Measurements from ENCODE around the gene ZNF692.
A peak's percentile ranks its signal among the peaks of the same experiment; 100 is the strongest.

Gene ZNF692

GRCh38 chr1:248847181-248847955, 11.5 kb downstream of the ZNF692 start:
- ATAC-seq (ENCODE audit: low read depth) (no peak), DNase-seq (ENCODE audit: low spot score) (no peak)
- TF ChIP-seq, protein P1, sequence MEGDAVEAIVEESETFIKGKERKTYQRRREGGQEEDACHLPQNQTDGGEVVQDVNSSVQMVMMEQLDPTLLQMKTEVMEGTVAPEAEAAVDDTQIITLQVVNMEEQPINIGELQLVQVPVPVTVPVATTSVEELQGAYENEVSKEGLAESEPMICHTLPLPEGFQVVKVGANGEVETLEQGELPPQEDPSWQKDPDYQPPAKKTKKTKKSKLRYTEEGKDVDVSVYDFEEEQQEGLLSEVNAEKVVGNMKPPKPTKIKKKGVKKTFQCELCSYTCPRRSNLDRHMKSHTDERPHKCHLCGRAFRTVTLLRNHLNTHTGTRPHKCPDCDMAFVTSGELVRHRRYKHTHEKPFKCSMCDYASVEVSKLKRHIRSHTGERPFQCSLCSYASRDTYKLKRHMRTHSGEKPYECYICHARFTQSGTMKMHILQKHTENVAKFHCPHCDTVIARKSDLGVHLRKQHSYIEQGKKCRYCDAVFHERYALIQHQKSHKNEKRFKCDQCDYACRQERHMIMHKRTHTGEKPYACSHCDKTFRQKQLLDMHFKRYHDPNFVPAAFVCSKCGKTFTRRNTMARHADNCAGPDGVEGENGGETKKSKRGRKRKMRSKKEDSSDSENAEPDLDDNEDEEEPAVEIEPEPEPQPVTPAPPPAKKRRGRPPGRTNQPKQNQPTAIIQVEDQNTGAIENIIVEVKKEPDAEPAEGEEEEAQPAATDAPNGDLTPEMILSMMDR (IDR thresholded peaks at IDR 0.05; ENCODE audit: poor library complexity, severe bottlenecking) = no peak
- peaks cover 10% of the 10 kb centered on the region for H3K4me1 ChIP-seq (ENCODE audit: insufficient read depth, poor library complexity, severe bottlenecking)
- no peak overlapping the region for H3K27ac ChIP-seq (ENCODE audit: poor library complexity, severe bottlenecking)
- H3K27me3 ChIP-seq (ENCODE audit: insufficient read depth, poor library complexity, severe bottlenecking) = no peaks in the 10 kb centered on the region
- H3K4me3 ChIP-seq (ENCODE audit: severe bottlenecking) = no peak overlapping the region
- no peaks in the 10 kb centered on the region for H3K9me3 ChIP-seq (ENCODE audit: severe bottlenecking)
- peaks cover 31% of the 10 kb centered on the region for H3K36me3 ChIP-seq (ENCODE audit: low read depth)

GRCh38 chr1:248844526-248844925, 14.4 kb downstream of the ZNF692 start:
- H3K36me3 ChIP-seq (ENCODE audit: low read depth) = peaks cover 23% of the 10 kb centered on the region
- ATAC-seq (ENCODE audit: low read depth) (no peak), DNase-seq (ENCODE audit: low spot score) (no peak)
- TF ChIP-seq, protein P1 (IDR thresholded peaks at IDR 0.05; ENCODE audit: poor library complexity, severe bottlenecking) = no peak
- no peak overlapping the region for H3K27ac ChIP-seq (ENCODE audit: poor library complexity, severe bottlenecking)
- H3K9me3 ChIP-seq (ENCODE audit: severe bottlenecking) = no peaks in the 10 kb centered on the region
- H3K4me3 ChIP-seq (ENCODE audit: severe bottlenecking) = no peak overlapping the region
- no peaks in the 10 kb centered on the region for H3K27me3 ChIP-seq (ENCODE audit: insufficient read depth, poor library complexity, severe bottlenecking)
- peaks cover 14% of the 10 kb centered on the region for H3K4me1 ChIP-seq (ENCODE audit: insufficient read depth, poor library complexity, severe bottlenecking)

- Histone ChIP-seq H3K4me3 (ENCODE audit: severe bottlenecking) (no peak overlapping the region), H3K4me1 (ENCODE audit: insufficient read depth, poor library complexity, severe bottlenecking) (peaks cover 14% of the 10 kb centered on the region), H3K9me3 (ENCODE audit: severe bottlenecking) (no peaks in the 10 kb centered on the region), H3K27me3 (ENCODE audit: insufficient read depth, poor library complexity, severe bottlenecking) (no peaks in the 10 kb centered on the region), H3K36me3 (ENCODE audit: low read depth) (peaks cover 14% of the 10 kb centered on the region), H3K27ac (ENCODE audit: poor library complexity, severe bottlenecking) (no peak overlapping the region)
- TF ChIP-seq, protein P1 (IDR thresholded peaks at IDR 0.05; ENCODE audit: poor library complexity, severe bottlenecking) = no peak
- ATAC-seq (ENCODE audit: low read depth) (no peak), DNase-seq (ENCODE audit: low spot score) (no peak)
Observed at GRCh38 chr1:248843687-248844086, 15.2 kb downstream of the ZNF692 start.

DNA sequence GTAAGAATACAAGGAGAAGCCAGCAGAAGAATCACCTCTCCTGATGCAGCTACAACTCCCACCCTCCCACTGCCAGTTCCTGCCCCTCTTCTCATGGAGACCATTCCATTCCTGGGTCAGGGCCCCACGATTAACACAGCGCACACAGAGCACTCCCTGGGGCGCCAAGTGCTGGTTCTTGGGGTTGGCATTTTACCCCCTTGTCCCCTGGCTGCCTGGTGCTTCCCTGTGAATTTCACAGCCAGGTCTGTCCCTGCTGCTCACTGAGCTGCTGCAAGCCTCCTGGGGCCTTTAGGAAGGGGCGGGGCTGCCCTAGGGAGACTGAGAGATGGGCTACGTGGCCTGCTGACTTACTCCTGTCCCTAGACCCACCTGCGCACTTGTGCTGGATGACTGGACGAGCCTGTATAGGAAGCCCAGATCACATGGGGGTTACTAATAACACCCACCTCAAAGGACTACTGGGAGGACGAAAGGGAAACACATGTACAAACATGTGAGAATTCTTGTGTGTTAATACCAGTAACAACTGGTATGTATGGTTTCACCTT, 16.0 kb downstream of the ZNF692 start:
- Histone ChIP-seq H3K27ac (ENCODE audit: poor library complexity, severe bottlenecking) (no peak overlapping the region), H3K4me1 (ENCODE audit: insufficient read depth, poor library complexity, severe bottlenecking) (peaks cover 14% of the 10 kb centered on the region), H3K9me3 (ENCODE audit: severe bottlenecking) (no peaks in the 10 kb centered on the region), H3K4me3 (ENCODE audit: severe bottlenecking) (no peak overlapping the region), H3K27me3 (ENCODE audit: insufficient read depth, poor library complexity, severe bottlenecking) (no peaks in the 10 kb centered on the region), H3K36me3 (ENCODE audit: low read depth) (peaks cover 8% of the 10 kb centered on the region)
- TF ChIP-seq, protein P1 (IDR thresholded peaks at IDR 0.05; ENCODE audit: poor library complexity, severe bottlenecking) = no peak
- no peak for DNase-seq (ENCODE audit: low spot score)
- peak; percentile 4; the same call in 1 of the 3 replicates for ATAC-seq (ENCODE audit: low read depth)
